B cell (primary cell): ENCODE results near the gene MAGI2. TPM values are rescaled to one million over a fixed set of nuclear protein-coding genes. Genes with fewer than 3 reads are reported as not detected.

Experiments
- ATAC-seq: fragments of 200-7000 bp; cut with Tn5 transposase; one replicate; pipeline ENCODE4 v1.10.0; 2021; ENCODE audit warnings: low read depth, mild to moderate bottlenecking, moderate number of reproducible peaks, moderate library complexity
- CTCF ChIA-PET: fragments of 350-600 bp; sonication (Branson Sonifier 250); formaldehyde crosslinking; loops from one replicate; lab custom pipeline; 2021; ENCODE audit warnings: antibody characterized with exemption, inconsistent platforms; lab: Charles Lee
- POLR2A ChIA-PET: fragments of 350-600 bp; sonication (Branson Sonifier 250); formaldehyde crosslinking; loops from one replicate; lab custom pipeline; 2021; ENCODE audit warnings: antibody characterized with exemption; lab: Charles Lee
- DNase-seq: peaks from one replicate; pipeline ENCODE4 v3.0.0; 2013
- H2AFZ ChIP-seq: 2 replicates; pipeline ENCODE4 v1.6.1; 2012; ENCODE audit warnings: mild to moderate bottlenecking, low read depth, low read length; ENCODE audit not compliant: insufficient read depth, poor library complexity, severe bottlenecking
- H3K27ac ChIP-seq, 2 donors: 1 replicate in 1 of 2; 2 replicates in 1 of 2; pipeline ENCODE4 v1.5.1; 2012 to 2013; ENCODE audit warnings: low read length in 2 of 2, mild to moderate bottlenecking in 2 of 2, moderate library complexity in 1 of 2
- H3K27me3 ChIP-seq, 4 experiments: fragments of 200-600 bp in 1 of 4; sonication (generic) in 1 of 4; replicated peaks in 1 of 4; 1 replicate in 2 of 4; 2 replicates in 2 of 4; pipeline versions ENCODE4 v1.6.1 to v1.7.0; 2013 to 2016; ENCODE audit warnings: low read length in 3 of 4, mild to moderate bottlenecking in 2 of 4, mixed read lengths in 1 of 4, moderate library complexity in 1 of 4; ENCODE audit not compliant: insufficient read depth in 4 of 4, control insufficient read depth in 3 of 4; ENCODE audit errors: control extremely low read depth in 1 of 4
- H3K36me3 ChIP-seq, 2 experiments: replicated peaks in 1 of 2; 1 replicate in 1 of 2; 2 replicates in 1 of 2; pipeline versions ENCODE4 v1.6.1 to v1.7.1; 2013; ENCODE audit warnings: low read length in 1 of 2; ENCODE audit not compliant: insufficient read depth in 2 of 2, control insufficient read depth in 1 of 2; ENCODE audit errors: control extremely low read depth in 1 of 2, extremely low read depth in 1 of 2
- H3K4me1 ChIP-seq, 2 donors: fragments of 200-600 bp in 1 of 2; sonication (generic) in 1 of 2; 1 replicate in 1 of 2; 2 replicates in 1 of 2; pipeline versions ENCODE4 v1.5.1 to v1.6.1; 2013 to 2017; ENCODE audit warnings: low read length in 2 of 2; ENCODE audit not compliant: control insufficient read depth in 2 of 2, insufficient read depth in 2 of 2
- H3K4me2 ChIP-seq: replicated peaks from 2 replicates; pipeline ENCODE3; 2012; ENCODE audit warnings: mild to moderate bottlenecking, low read depth, low read length; ENCODE audit not compliant: poor library complexity, severe bottlenecking
- H3K4me3 ChIP-seq, 5 experiments: fragments of 200-600 bp in 1 of 5; sonication (generic) in 1 of 5; 1 replicate in 3 of 5; 2 replicates in 2 of 5; pipeline versions ENCODE4 v1.5.1 to v1.7.0; 2011 to 2016; ENCODE audit warnings: low read length in 4 of 5, mild to moderate bottlenecking in 4 of 5, low read depth in 2 of 5, control low read depth in 1 of 5, moderate library complexity in 1 of 5; ENCODE audit not compliant: insufficient read depth in 1 of 5; ENCODE audit errors: control extremely low read depth in 1 of 5, extremely low read depth in 1 of 5
- H3K79me2 ChIP-seq: fragments of 200-600 bp; sonication (generic); one replicate; pipeline ENCODE4 v1.6.0; 2016; ENCODE audit warnings: low read length; ENCODE audit not compliant: control insufficient read depth, insufficient read depth
- H3K9ac ChIP-seq: fragments of 200-600 bp; sonication (generic); 2 replicates; pipeline ENCODE4 v1.6.1; 2017; ENCODE audit warnings: mild to moderate bottlenecking, low read length, moderate library complexity
- H3K9me3 ChIP-seq, 3 donors: one replicate each; pipeline versions ENCODE4 v1.6.1 to v1.7.1; 2013; ENCODE audit warnings: low read length in 2 of 3; ENCODE audit not compliant: control insufficient read depth in 2 of 3, insufficient read depth in 1 of 3; ENCODE audit errors: control extremely low read depth in 1 of 3
- H4K20me1 ChIP-seq: 2 replicates; pipeline ENCODE4 v1.6.0; 2012; ENCODE audit warnings: mild to moderate bottlenecking, low read length; ENCODE audit not compliant: insufficient read depth, control insufficient read depth, poor library complexity, severe bottlenecking
- H3K27ac Mint-ChIP-seq: one replicate; pipeline ENCODE4 v1.8.0; 2021; ENCODE audit warnings: mixed read lengths
- H3K27me3 Mint-ChIP-seq: one replicate; pipeline ENCODE4 v1.8.0; 2021; ENCODE audit warnings: mixed read lengths
- H3K4me1 Mint-ChIP-seq: one replicate; pipeline ENCODE4 v1.8.0; 2021; ENCODE audit warnings: mixed read lengths
- H3K4me3 Mint-ChIP-seq: one replicate; pipeline ENCODE4 v1.8.0; 2021; ENCODE audit warnings: mixed read lengths
- H3K9me3 Mint-ChIP-seq: one replicate; pipeline ENCODE4 v1.8.0; 2022; ENCODE audit warnings: mixed read lengths; ENCODE audit not compliant: insufficient read depth
- EZH2 ChIP-seq: IDR thresholded peaks from 2 replicates; pipeline ENCODE4 v1.6.1; 2012; ENCODE audit warnings: borderline replicate concordance, low read depth, mild to moderate bottlenecking, moderate library complexity, low read length; ENCODE audit not compliant: insufficient read depth, poor library complexity, severe bottlenecking
- WGBS: methylation state at CpG from one replicate; pipeline ENCODE4 v1.1.5; 2013; ENCODE audit warnings: missing lambda C conversion rate; ENCODE audit not compliant: insufficient coverage; 5-methylcytosine and 5-hydroxymethylcytosine counted together
- intact Hi-C: fragments of 100-400 bp; cut with micrococcal nuclease; formaldehyde crosslinking; loops from one replicate; pipeline ENCODE4 v1.10.0; 2022
- polyA plus RNA-seq: library from polyadenylated mRNA; depleted of rRNA; stranded (reverse); fragments of >200 nt; gene quantifications from 2 replicates; pipeline ENCODE4 v1.2.3, GENCODE V29; 2012
- total RNA-seq, 2 donors: library from RNA; stranded (reverse); fragments of 120-200 nt in 1 of 2; gene quantifications; 1 replicate in 1 of 2; 2 replicates in 1 of 2; pipeline versions ENCODE4 v1.2.3 to v1.2.4, GENCODE V29; 2013 to 2022
- TF ChIP-seq, protein P1 (sequence below): fragments of 200-600 bp; IDR thresholded peaks from one replicate; pipeline ENCODE4 v1.8.0; 2022; ENCODE audit warnings: antibody characterized with exemption, mild to moderate bottlenecking

MAGI2 gene
- total and polyA plus RNA-seq, 2 donors (not counting 1 experiment from before 2014, with no cell fraction given), result 0.16 to 0.64 TPM

DNA sequence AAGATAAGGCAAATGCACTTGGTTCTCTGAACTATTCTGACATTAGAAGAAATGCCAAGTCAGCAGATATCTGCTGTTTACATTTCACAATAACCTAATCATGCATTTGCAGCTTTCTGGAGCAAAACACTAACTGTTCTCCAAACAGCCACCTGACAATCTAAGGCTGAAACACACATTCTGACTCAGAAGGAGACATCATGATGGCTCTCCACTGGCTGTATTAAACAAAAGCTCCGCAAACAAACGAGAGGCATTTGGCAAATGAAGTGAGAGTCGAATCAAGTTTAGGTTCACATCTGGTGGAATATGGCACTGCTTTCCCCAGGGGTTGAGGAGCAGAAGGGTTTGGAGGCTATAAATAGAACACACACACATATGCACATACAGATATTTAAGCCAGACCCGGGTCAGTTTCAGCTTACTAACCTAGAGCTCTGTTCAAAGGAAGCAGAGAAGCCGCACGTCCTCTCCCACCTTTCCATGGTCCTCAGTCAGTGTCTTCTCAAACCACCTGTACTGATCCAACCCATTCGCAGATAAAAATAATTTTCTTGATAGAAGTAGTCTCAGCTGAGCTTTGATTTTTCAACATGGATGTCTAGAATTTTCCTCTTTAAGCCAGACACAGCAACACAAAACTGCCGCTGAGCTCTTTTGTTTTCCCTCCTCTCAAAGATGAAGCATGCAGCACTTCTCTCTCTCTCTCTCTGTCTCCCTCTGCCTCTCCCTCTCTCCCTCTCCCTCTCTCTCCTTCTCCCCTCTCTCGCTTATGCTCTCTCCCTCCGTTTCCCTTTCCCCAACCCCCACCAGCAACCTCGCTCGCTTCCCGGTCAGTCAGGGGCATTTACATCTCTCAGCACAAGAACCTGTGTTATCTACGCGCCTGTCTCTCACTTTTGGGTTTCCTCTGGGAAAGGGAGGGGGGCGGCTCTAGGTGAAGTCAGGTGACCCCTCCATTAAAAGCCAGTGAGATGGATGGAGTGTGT lies 682.8 kb downstream of the MAGI2 start:
- no peaks in the 10 kb centered on the region for H4K20me1 ChIP-seq
- Mint-ChIP-seq H3K4me1 (no peaks in the 10 kb centered on the region), H3K9me3 (no peaks in the 10 kb centered on the region), H3K27me3 (peaks cover 9% of the 10 kb centered on the region), H3K4me3 (no peak overlapping the region), H3K27ac (no peak overlapping the region)
- H3K79me2 ChIP-seq, result no peaks in the 10 kb centered on the region
- no peak for DNase-seq
- H3K4me1 ChIP-seq, result peaks cover 0 to 7% of the 10 kb centered on the region in 2 donors
- no peak overlapping the region for H3K27ac ChIP-seq
- H3K4me3 ChIP-seq, result no peak overlapping the region
- no peak for ATAC-seq
- H3K36me3 ChIP-seq, result no peaks in the 10 kb centered on the region
- POLR2A ChIA-PET, result no interaction called here
- H3K9me3 ChIP-seq, result no peaks in the 10 kb centered on the region
- peaks cover 0 to 8% (median 0%) of the 10 kb centered on the region in 4 experiments for H3K27me3 ChIP-seq
- no peak for TF ChIP-seq EZH2
- TF ChIP-seq, protein P1, sequence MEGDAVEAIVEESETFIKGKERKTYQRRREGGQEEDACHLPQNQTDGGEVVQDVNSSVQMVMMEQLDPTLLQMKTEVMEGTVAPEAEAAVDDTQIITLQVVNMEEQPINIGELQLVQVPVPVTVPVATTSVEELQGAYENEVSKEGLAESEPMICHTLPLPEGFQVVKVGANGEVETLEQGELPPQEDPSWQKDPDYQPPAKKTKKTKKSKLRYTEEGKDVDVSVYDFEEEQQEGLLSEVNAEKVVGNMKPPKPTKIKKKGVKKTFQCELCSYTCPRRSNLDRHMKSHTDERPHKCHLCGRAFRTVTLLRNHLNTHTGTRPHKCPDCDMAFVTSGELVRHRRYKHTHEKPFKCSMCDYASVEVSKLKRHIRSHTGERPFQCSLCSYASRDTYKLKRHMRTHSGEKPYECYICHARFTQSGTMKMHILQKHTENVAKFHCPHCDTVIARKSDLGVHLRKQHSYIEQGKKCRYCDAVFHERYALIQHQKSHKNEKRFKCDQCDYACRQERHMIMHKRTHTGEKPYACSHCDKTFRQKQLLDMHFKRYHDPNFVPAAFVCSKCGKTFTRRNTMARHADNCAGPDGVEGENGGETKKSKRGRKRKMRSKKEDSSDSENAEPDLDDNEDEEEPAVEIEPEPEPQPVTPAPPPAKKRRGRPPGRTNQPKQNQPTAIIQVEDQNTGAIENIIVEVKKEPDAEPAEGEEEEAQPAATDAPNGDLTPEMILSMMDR, result no peak
- 7% methylated on average over 7 of the region's 16 CpGs for WGBS
- CTCF ChIA-PET, result no interaction called here
- intact Hi-C loops, result no loop called here
- no peak overlapping the region for H3K4me2 ChIP-seq
- no peak overlapping the region for H2AFZ ChIP-seq
- H3K9ac ChIP-seq, result no peak overlapping the region

DNA sequence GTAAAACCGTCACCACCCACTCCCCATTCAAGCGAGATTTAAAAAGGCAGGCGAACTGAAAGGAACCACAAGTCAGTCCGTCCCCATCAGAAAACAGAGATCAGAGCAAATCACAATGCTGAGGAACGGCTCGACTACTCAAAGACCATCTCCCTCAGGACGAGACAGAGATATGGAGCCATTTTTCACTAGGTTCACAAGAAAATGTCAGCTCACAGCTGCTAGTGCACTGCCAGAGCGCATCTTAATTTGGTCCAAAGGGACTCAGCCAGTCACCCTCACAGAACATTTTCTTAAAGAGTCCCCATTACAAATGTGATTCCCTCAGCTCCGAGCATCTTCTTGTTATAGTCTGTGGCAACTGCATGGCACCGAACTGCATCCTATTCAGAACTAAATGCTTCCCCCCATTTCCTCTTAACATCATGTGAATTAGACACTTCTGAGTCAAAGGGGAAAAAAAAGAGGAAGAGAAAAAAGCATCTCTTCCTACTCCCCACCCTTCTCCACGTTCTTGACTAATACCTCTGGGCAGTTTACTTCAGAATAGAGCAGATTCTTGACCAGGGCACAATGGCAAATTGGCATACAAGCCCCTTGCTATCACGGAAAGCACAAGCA lies 683.9 kb downstream of the MAGI2 start:
- H2AFZ ChIP-seq, result no peak overlapping the region
- ChIA-PET CTCF (no interaction called here), POLR2A (no interaction called here)
- Mint-ChIP-seq H3K4me3 (no peak overlapping the region), H3K27me3 (peaks cover 9% of the 10 kb centered on the region), H3K9me3 (no peaks in the 10 kb centered on the region), H3K27ac (no peak overlapping the region), H3K4me1 (no peaks in the 10 kb centered on the region)
- peaks cover 0 to 8% (median 0%) of the 10 kb centered on the region in 4 experiments for H3K27me3 ChIP-seq
- TF ChIP-seq EZH2, result no peak
- TF ChIP-seq, protein P1, result no peak
- no peaks in the 10 kb centered on the region for H4K20me1 ChIP-seq
- H3K9ac ChIP-seq, result no peak overlapping the region
- no peaks in the 10 kb centered on the region for H3K9me3 ChIP-seq
- 13% methylated on average over 9 of the region's 12 CpGs for WGBS
- ATAC-seq, result no peak
- no peak overlapping the region for H3K27ac ChIP-seq
- H3K79me2 ChIP-seq, result no peaks in the 10 kb centered on the region
- H3K4me2 ChIP-seq, result no peak overlapping the region
- intact Hi-C loops, result no loop called here
- H3K4me1 ChIP-seq, result peaks cover 0 to 7% of the 10 kb centered on the region in 2 donors
- no peaks in the 10 kb centered on the region for H3K36me3 ChIP-seq
- H3K4me3 ChIP-seq, result no peak overlapping the region
- DNase-seq, result no peak
